ENCODE measurements around the gene RCVRN. TPM values are rescaled to one million over a fixed set of nuclear protein-coding genes. Genes with fewer than 3 reads are reported as not detected.

Gene RCVRN
- total RNA-seq, 5 donors from 2014 or later (not counting 1 experiment from before 2014, with no cell fraction given) = 0.37 TPM; not detected in 4

GRCh38 chr17:9902120-9902519, 3.0 kb downstream of the RCVRN start:
- no peaks in the 10 kb centered on the region for H3K36me3 Mint-ChIP-seq

DNA sequence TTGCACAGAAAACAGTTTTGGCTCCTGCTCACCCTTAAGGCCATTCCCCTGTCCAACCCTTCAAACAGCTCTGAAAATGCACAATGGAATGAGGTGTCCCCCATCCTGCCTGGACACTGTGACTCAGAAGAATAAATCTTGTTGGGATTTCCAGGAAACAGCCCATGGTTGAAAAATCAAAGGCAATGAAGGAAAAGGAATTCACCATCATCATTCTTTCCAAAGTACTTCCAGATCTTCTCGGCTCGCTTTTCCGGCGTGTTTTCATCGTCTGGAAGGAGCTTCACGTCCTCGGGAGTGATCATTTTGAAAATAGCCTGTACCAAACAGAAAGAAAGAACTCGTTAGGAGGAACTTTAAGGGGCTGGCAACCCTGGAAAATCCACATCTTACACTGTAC, 4.3 kb downstream of the RCVRN start:
- Mint-ChIP-seq H3K27ac (no peak overlapping the region), H3K4me3 (no peak overlapping the region), H3K9me3 (no peaks in the 10 kb centered on the region), H3K27me3 (peaks cover 6 to 24% of the 10 kb centered on the region in 2 donors), H3K36me3 (no peaks in the 10 kb centered on the region), H3K4me1 (no peaks in the 10 kb centered on the region)
- CTCF ChIA-PET = no interaction called here
- POLR2A ChIA-PET = no interaction called here
- Histone ChIP-seq H3K4me3 (ENCODE audit: control insufficient read depth in 1 of 2, extremely low read depth in 1 of 2, low read length in 1 of 2) (no peak overlapping the region), H3K4me1 (ENCODE audit: control insufficient read depth in 1 of 2, extremely low read depth in 1 of 2, insufficient read depth in 2 of 2, low read length in 2 of 2) (no peaks in the 10 kb centered on the region), H3K36me3 (ENCODE audit: control insufficient read depth in 2 of 2, extremely low read depth in 1 of 2, insufficient read depth in 1 of 2, low read length in 1 of 2) (no peaks in the 10 kb centered on the region), H3K27me3 (replicated peaks in 1 of 2; ENCODE audit: control insufficient read depth in 2 of 2, extremely low read depth in 1 of 2, insufficient read depth in 2 of 2, low read length in 1 of 2) (peaks cover 0 to 23% of the 10 kb centered on the region in 2 experiments), H3K27ac (ENCODE audit: low read length) (no peak overlapping the region), H3K9me3 (no peaks in the 10 kb centered on the region)
- DNase-seq = no peak
- ATAC-seq (replicated peaks in 1 of 4) = no peak
- 31% methylated on average over 5 of the region's 8 CpGs for WGBS (ENCODE audit: insufficient coverage)

More at GRCh38 chr17:9902120-9902519, 3.0 kb downstream of the RCVRN start:
- WGBS (ENCODE audit: insufficient coverage) = 22% methylated on average over 1 of the region's 2 CpGs
- H3K27ac Mint-ChIP-seq = no peak overlapping the region
- peaks cover 6 to 20% of the 10 kb centered on the region in 2 donors for H3K27me3 Mint-ChIP-seq
- ATAC-seq (replicated peaks in 1 of 4) (no peak), DNase-seq (no peak)
- Histone ChIP-seq H3K4me1 (ENCODE audit: control insufficient read depth in 1 of 2, extremely low read depth in 1 of 2, insufficient read depth in 2 of 2, low read length in 2 of 2) (no peaks in the 10 kb centered on the region), H3K36me3 (ENCODE audit: control insufficient read depth in 2 of 2, extremely low read depth in 1 of 2, insufficient read depth in 1 of 2, low read length in 1 of 2) (no peaks in the 10 kb centered on the region), H3K9me3 (no peaks in the 10 kb centered on the region), H3K4me3 (ENCODE audit: control insufficient read depth in 1 of 2, extremely low read depth in 1 of 2, low read length in 1 of 2) (no peak overlapping the region), H3K27me3 (replicated peaks in 1 of 2; ENCODE audit: control insufficient read depth in 2 of 2, extremely low read depth in 1 of 2, insufficient read depth in 2 of 2, low read length in 1 of 2) (peaks cover 0 to 17% of the 10 kb centered on the region in 2 experiments), H3K27ac (ENCODE audit: low read length) (no peak overlapping the region)
- no peak overlapping the region for H3K4me3 Mint-ChIP-seq
- POLR2A ChIA-PET = no interaction called here
- H3K4me1 Mint-ChIP-seq = no peaks in the 10 kb centered on the region
- CTCF ChIA-PET = no interaction called here
- no peaks in the 10 kb centered on the region for H3K9me3 Mint-ChIP-seq

GRCh38 chr17:9900044-9900594, 5.0 kb downstream of the RCVRN start:
- DNase-seq (no peak), ATAC-seq (replicated peaks in 1 of 4) (no peak)
- Mint-ChIP-seq H3K27ac (no peak overlapping the region), H3K4me1 (no peaks in the 10 kb centered on the region), H3K36me3 (no peaks in the 10 kb centered on the region), H3K27me3 (peaks cover 6 to 24% of the 10 kb centered on the region in 2 donors), H3K4me3 (no peak overlapping the region), H3K9me3 (no peaks in the 10 kb centered on the region)
- no peak overlapping the region for H3K27ac ChIP-seq (ENCODE audit: low read length)
- no peak overlapping the region for H3K4me3 ChIP-seq (ENCODE audit: control insufficient read depth in 1 of 2, extremely low read depth in 1 of 2, low read length in 1 of 2)
- ChIA-PET CTCF (no interaction called here), POLR2A (no interaction called here)
- H3K4me1 ChIP-seq (ENCODE audit: control insufficient read depth in 1 of 2, extremely low read depth in 1 of 2, insufficient read depth in 2 of 2, low read length in 2 of 2) = no peaks in the 10 kb centered on the region
- no peaks in the 10 kb centered on the region for H3K9me3 ChIP-seq
- WGBS (ENCODE audit: insufficient coverage) = 45% methylated on average over 8 of the region's 8 CpGs
- no peaks in the 10 kb centered on the region for H3K36me3 ChIP-seq (ENCODE audit: control insufficient read depth in 2 of 2, extremely low read depth in 1 of 2, insufficient read depth in 1 of 2, low read length in 1 of 2)
- peaks cover 0 to 23% of the 10 kb centered on the region in 2 experiments for H3K27me3 ChIP-seq (replicated peaks in 1 of 2; ENCODE audit: control insufficient read depth in 2 of 2, extremely low read depth in 1 of 2, insufficient read depth in 2 of 2, low read length in 1 of 2)

- ATAC-seq (replicated peaks in 1 of 4) = no peak
- Histone ChIP-seq H3K36me3 (ENCODE audit: control insufficient read depth in 2 of 2, extremely low read depth in 1 of 2, insufficient read depth in 1 of 2, low read length in 1 of 2) (no peaks in the 10 kb centered on the region), H3K27ac (ENCODE audit: low read length) (no peak overlapping the region), H3K9me3 (no peaks in the 10 kb centered on the region), H3K4me1 (ENCODE audit: control insufficient read depth in 1 of 2, extremely low read depth in 1 of 2, insufficient read depth in 2 of 2, low read length in 2 of 2) (no peaks in the 10 kb centered on the region), H3K27me3 (replicated peaks in 1 of 2; ENCODE audit: control insufficient read depth in 2 of 2, extremely low read depth in 1 of 2, insufficient read depth in 2 of 2, low read length in 1 of 2) (peaks cover 0 to 25% of the 10 kb centered on the region in 2 experiments), H3K4me3 (ENCODE audit: control insufficient read depth in 1 of 2, extremely low read depth in 1 of 2, low read length in 1 of 2) (no peak overlapping the region)
- ChIA-PET POLR2A (no interaction called here), CTCF (no interaction called here)
- no peaks in the 10 kb centered on the region for H3K36me3 Mint-ChIP-seq
- 83% methylated on average over 14 of the region's 21 CpGs for WGBS (ENCODE audit: insufficient coverage)
- H3K4me3 Mint-ChIP-seq = no peak overlapping the region
- H3K4me1 Mint-ChIP-seq = no peaks in the 10 kb centered on the region
- no peak for DNase-seq
- H3K9me3 Mint-ChIP-seq = no peaks in the 10 kb centered on the region
- H3K27ac Mint-ChIP-seq = no peak overlapping the region
- peaks cover 6 to 24% of the 10 kb centered on the region in 2 donors for H3K27me3 Mint-ChIP-seq
These were observed 5.6 kb downstream of the RCVRN start for GRCh38 chr17:9899280-9900043.

DNA sequence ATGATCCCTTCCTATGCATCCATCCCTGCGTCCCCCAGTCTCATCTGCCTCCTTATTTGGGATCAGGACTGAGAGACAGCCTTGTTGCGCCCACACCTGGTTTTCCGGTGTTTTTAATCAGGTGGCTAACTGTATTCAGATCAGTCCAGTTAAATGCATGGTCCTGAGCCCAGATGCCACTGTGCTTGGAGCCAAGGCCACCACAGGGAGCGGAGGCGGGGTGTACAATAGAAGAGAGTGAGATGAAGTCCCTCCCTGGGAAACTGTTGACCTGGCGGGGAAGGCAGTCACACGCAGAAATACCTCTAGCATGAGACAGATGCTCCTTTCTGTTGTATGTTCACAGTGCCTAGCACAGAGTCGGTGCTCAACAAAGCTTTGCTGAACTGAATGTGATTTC, 6.3 kb downstream of the RCVRN start:
- Mint-ChIP-seq H3K4me3 (no peak overlapping the region), H3K27me3 (peaks cover 13 to 28% of the 10 kb centered on the region in 2 donors), H3K4me1 (no peaks in the 10 kb centered on the region), H3K36me3 (no peaks in the 10 kb centered on the region), H3K9me3 (no peaks in the 10 kb centered on the region), H3K27ac (no peak overlapping the region)
- Histone ChIP-seq H3K9me3 (no peaks in the 10 kb centered on the region), H3K36me3 (ENCODE audit: control insufficient read depth in 2 of 2, extremely low read depth in 1 of 2, insufficient read depth in 1 of 2, low read length in 1 of 2) (no peaks in the 10 kb centered on the region), H3K27me3 (replicated peaks in 1 of 2; ENCODE audit: control insufficient read depth in 2 of 2, extremely low read depth in 1 of 2, insufficient read depth in 2 of 2, low read length in 1 of 2) (peaks cover 0 to 27% of the 10 kb centered on the region in 2 experiments), H3K4me1 (ENCODE audit: control insufficient read depth in 1 of 2, extremely low read depth in 1 of 2, insufficient read depth in 2 of 2, low read length in 2 of 2) (no peaks in the 10 kb centered on the region), H3K27ac (ENCODE audit: low read length) (no peak overlapping the region), H3K4me3 (ENCODE audit: control insufficient read depth in 1 of 2, extremely low read depth in 1 of 2, low read length in 1 of 2) (no peak overlapping the region)
- no peak for ATAC-seq (replicated peaks in 1 of 4)
- ChIA-PET CTCF (interaction anchor here in 1 of 2 donors (0.6 kb wide), 1 partner anchor 53 kb away, joined by 5 read pairs; no protein-coding TSS in a partner anchor), POLR2A (no interaction called here)
- 88% methylated on average over 8 of the region's 8 CpGs for WGBS (ENCODE audit: insufficient coverage)
- DNase-seq = no peak

- H3K36me3 Mint-ChIP-seq = no peaks in the 10 kb centered on the region
- H3K4me1 Mint-ChIP-seq = no peaks in the 10 kb centered on the region
- ChIA-PET CTCF (no interaction called here), POLR2A (no interaction called here)
- H3K4me3 Mint-ChIP-seq = no peak overlapping the region
- H3K4me1 ChIP-seq (ENCODE audit: control insufficient read depth in 1 of 2, extremely low read depth in 1 of 2, insufficient read depth in 2 of 2, low read length in 2 of 2) = no peaks in the 10 kb centered on the region
- no peak overlapping the region for H3K4me3 ChIP-seq (ENCODE audit: control insufficient read depth in 1 of 2, extremely low read depth in 1 of 2, low read length in 1 of 2)
- peaks cover 16 to 34% of the 10 kb centered on the region in 2 donors for H3K27me3 Mint-ChIP-seq
- ATAC-seq (replicated peaks in 1 of 4) = no peak
- 86% methylated on average over 13 of the region's 13 CpGs for WGBS (ENCODE audit: insufficient coverage)
- no peaks in the 10 kb centered on the region for H3K9me3 Mint-ChIP-seq
- DNase-seq = no peak
- no peaks in the 10 kb centered on the region for H3K9me3 ChIP-seq
- peaks cover 0 to 28% of the 10 kb centered on the region in 2 experiments for H3K27me3 ChIP-seq (replicated peaks in 1 of 2; ENCODE audit: control insufficient read depth in 2 of 2, extremely low read depth in 1 of 2, insufficient read depth in 2 of 2, low read length in 1 of 2)
- H3K36me3 ChIP-seq (ENCODE audit: control insufficient read depth in 2 of 2, extremely low read depth in 1 of 2, insufficient read depth in 1 of 2, low read length in 1 of 2) = no peaks in the 10 kb centered on the region
- H3K27ac ChIP-seq (ENCODE audit: low read length) = no peak overlapping the region
- H3K27ac Mint-ChIP-seq = no peak overlapping the region
These were observed 7.6 kb downstream of the RCVRN start for GRCh38 chr17:9897372-9897968.

All from T-cell (primary cell).